ENCODE data around the gene SEL1L3. TPM values are rescaled to one million over a fixed set of nuclear protein-coding genes. Genes with fewer than 3 reads are reported as not detected.

The SEL1L3 gene
- polyA plus RNA-seq, 1 of the 3 experiments (the other 2 are of a cell fraction) = 2.2 TPM

DNA sequence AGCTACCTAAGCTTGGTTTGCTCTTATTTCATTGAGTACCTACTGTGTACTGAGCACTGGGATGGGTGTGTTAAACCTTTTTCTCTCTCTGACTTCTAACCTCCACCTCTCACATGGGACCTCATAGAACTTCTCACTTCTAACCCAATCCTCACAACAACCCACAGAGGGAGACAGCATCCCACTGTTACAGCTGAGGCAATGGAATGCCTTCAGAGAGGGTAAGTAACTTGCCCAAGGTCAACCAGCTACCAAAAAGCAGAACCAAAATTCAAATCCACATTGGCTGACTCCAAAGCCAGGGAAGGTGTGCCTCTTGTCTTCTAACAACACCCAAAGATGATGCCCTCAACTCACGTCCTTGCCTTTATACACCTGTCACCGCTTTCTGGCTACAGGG lies 5.4 kb downstream of the SEL1L3 start:
- TF ChIP-seq FOXM1 (IDR thresholded peaks at IDR 0.05; ENCODE audit: low read depth) = no peak
- TF ChIP-seq RAD21 (IDR thresholded peaks at IDR 0.05; ENCODE audit: low read length) = peak; percentile 31; the same call in 1 of the 2 replicates
- TF ChIP-seq EP300 (IDR thresholded peaks at IDR 0.05; ENCODE audit: borderline replicate concordance in 1 of 2, low read depth in 1 of 2, low read length in 1 of 2) = no peak
- Histone ChIP-seq H3K79me2 (ENCODE audit: insufficient read depth) (no peaks in the 10 kb centered on the region), H3K27me3 (ENCODE audit: insufficient read depth) (no peaks in the 10 kb centered on the region), H3K36me3 (replicated peaks in 1 of 2; ENCODE audit: control insufficient read depth in 1 of 2, insufficient read depth in 2 of 2, low read length in 1 of 2) (no peaks in the 10 kb centered on the region), H3K9me3 (no peaks in the 10 kb centered on the region), H3F3A (replicated peaks; ENCODE audit: insufficient read depth) (no peaks in the 10 kb centered on the region), H4K20me1 (ENCODE audit: insufficient read depth) (no peaks in the 10 kb centered on the region), H3K9ac (no peak overlapping the region), H3K4me3 (ENCODE audit: low read depth in 2 of 2, low read length in 1 of 2) (no peak overlapping the region), H3K27ac (ENCODE audit: low read depth in 2 of 2, low read length in 1 of 2) (no peak overlapping the region), H2AFZ (ENCODE audit: low read depth) (no peak overlapping the region), H3K4me1 (ENCODE audit: control insufficient read depth in 1 of 2, insufficient read depth in 2 of 2, low read depth in 1 of 2, low read length in 1 of 2) (peaks cover 16 to 21% of the 10 kb centered on the region in 2 experiments; a peak in 2 of 4 replicates), H3K9me2 (no peaks in the 10 kb centered on the region), H3K4me2 (no peak overlapping the region)
- WGBS (ENCODE audit: low lambda C conversion rate) = 73% methylated on average over 2 of the region's 2 CpGs
- no peak for DNase-seq
- ChIA-PET CTCF (no interaction called here), POLR2A (no interaction called here)

DNA sequence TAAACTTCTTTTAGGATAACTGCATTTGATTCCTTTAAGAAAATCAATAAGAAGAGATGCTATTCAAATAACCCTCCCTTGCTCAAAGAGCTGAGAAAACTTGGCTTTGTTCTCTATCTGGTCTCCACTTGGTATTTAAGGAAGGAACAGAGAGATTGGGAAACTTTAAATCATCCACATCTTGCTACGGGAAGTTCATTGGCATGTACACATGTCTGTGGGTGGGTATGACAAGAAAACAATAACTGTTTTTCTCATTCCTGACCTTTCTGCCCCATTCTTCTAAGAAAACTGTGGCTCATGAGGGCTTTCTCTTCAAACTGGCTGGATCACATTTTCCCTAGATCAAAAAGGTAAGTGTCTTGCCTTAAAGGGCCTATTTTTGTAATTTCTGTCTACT lies 6.0 kb downstream of the SEL1L3 start:
- CTCF ChIA-PET = no interaction called here
- 91% methylated on average over 1 of the region's 1 CpG for WGBS (ENCODE audit: low lambda C conversion rate)

GRCh38 chr4:25852103-25852502 lies 10.7 kb downstream of the SEL1L3 start:
- no peak for DNase-seq
- Histone ChIP-seq H3K9ac (no peak overlapping the region), H3F3A (replicated peaks; ENCODE audit: insufficient read depth) (no peaks in the 10 kb centered on the region), H3K27me3 (ENCODE audit: insufficient read depth) (no peaks in the 10 kb centered on the region), H3K36me3 (replicated peaks in 1 of 2; ENCODE audit: control insufficient read depth in 1 of 2, insufficient read depth in 2 of 2, low read length in 1 of 2) (no peaks in the 10 kb centered on the region), H3K4me3 (ENCODE audit: low read depth in 2 of 2, low read length in 1 of 2) (no peak overlapping the region), H4K20me1 (ENCODE audit: insufficient read depth) (no peaks in the 10 kb centered on the region), H3K9me2 (no peaks in the 10 kb centered on the region), H3K9me3 (no peaks in the 10 kb centered on the region), H3K79me2 (ENCODE audit: insufficient read depth) (no peaks in the 10 kb centered on the region), H2AFZ (ENCODE audit: low read depth) (no peak overlapping the region), H3K4me1 (ENCODE audit: control insufficient read depth in 1 of 2, insufficient read depth in 2 of 2, low read depth in 1 of 2, low read length in 1 of 2) (peaks cover 2 to 9% of the 10 kb centered on the region in 2 experiments; a peak in 2 of 4 replicates), H3K27ac (ENCODE audit: low read depth in 2 of 2, low read length in 1 of 2) (no peak overlapping the region), H3K4me2 (no peak overlapping the region)
- CTCF ChIA-PET = no interaction called here
- POLR2A ChIA-PET = no interaction called here
- 50% methylated on average over 3 of the region's 3 CpGs for WGBS (ENCODE audit: low lambda C conversion rate)
- no peak for TF ChIP-seq NFIC (IDR thresholded peaks at IDR 0.05; ENCODE audit: borderline replicate concordance)
- no peak for TF ChIP-seq ELF1 (IDR thresholded peaks at IDR 0.05)
- TF ChIP-seq TCF12 (IDR thresholded peaks at IDR 0.05) = no peak
- TF ChIP-seq USF2 (IDR thresholded peaks at IDR 0.05; ENCODE audit: borderline replicate concordance, low read depth, low read length) = no peak
- no peak for TF ChIP-seq USF1 (IDR thresholded peaks at IDR 0.05; ENCODE audit: borderline replicate concordance, low read depth)
- no peak for TF ChIP-seq GATA2 (CRISPR knock-in tag; IDR thresholded peaks at IDR 0.05)
- no peak for TF ChIP-seq POLR2AphosphoS5 (IDR thresholded peaks at IDR 0.05; ENCODE audit: low read depth, low read length)
- no peak for TF ChIP-seq TEAD4 (IDR thresholded peaks at IDR 0.05; ENCODE audit: borderline replicate concordance, insufficient read depth)
- no peak for TF ChIP-seq EP300 (IDR thresholded peaks at IDR 0.05; ENCODE audit: borderline replicate concordance in 1 of 2, low read depth in 1 of 2, low read length in 1 of 2)
- no peak for TF ChIP-seq RCOR1 (IDR thresholded peaks at IDR 0.05; ENCODE audit: low read length)
- TF ChIP-seq SMC3 (IDR thresholded peaks at IDR 0.05; ENCODE audit: low read depth, low read length) = no peak
- TF ChIP-seq, protein P1, sequence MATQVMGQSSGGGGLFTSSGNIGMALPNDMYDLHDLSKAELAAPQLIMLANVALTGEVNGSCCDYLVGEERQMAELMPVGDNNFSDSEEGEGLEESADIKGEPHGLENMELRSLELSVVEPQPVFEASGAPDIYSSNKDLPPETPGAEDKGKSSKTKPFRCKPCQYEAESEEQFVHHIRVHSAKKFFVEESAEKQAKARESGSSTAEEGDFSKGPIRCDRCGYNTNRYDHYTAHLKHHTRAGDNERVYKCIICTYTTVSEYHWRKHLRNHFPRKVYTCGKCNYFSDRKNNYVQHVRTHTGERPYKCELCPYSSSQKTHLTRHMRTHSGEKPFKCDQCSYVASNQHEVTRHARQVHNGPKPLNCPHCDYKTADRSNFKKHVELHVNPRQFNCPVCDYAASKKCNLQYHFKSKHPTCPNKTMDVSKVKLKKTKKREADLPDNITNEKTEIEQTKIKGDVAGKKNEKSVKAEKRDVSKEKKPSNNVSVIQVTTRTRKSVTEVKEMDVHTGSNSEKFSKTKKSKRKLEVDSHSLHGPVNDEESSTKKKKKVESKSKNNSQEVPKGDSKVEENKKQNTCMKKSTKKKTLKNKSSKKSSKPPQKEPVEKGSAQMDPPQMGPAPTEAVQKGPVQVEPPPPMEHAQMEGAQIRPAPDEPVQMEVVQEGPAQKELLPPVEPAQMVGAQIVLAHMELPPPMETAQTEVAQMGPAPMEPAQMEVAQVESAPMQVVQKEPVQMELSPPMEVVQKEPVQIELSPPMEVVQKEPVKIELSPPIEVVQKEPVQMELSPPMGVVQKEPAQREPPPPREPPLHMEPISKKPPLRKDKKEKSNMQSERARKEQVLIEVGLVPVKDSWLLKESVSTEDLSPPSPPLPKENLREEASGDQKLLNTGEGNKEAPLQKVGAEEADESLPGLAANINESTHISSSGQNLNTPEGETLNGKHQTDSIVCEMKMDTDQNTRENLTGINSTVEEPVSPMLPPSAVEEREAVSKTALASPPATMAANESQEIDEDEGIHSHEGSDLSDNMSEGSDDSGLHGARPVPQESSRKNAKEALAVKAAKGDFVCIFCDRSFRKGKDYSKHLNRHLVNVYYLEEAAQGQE (IDR thresholded peaks at IDR 0.05; ENCODE audit: low read depth, low read length) = no peak
- TF ChIP-seq GABPA (IDR thresholded peaks at IDR 0.05; ENCODE audit: low read depth) = no peak

More for the DNA sequence above, 6.0 kb downstream of the SEL1L3 start:
- no peak overlapping the region for H2AFZ ChIP-seq (ENCODE audit: low read depth)
- H3K79me2 ChIP-seq (ENCODE audit: insufficient read depth) = no peaks in the 10 kb centered on the region
- H3K4me2 ChIP-seq = no peak overlapping the region
- H3K9ac ChIP-seq = no peak overlapping the region
- no peaks in the 10 kb centered on the region for H3K36me3 ChIP-seq (replicated peaks in 1 of 2; ENCODE audit: control insufficient read depth in 1 of 2, insufficient read depth in 2 of 2, low read length in 1 of 2)
- H3F3A ChIP-seq (replicated peaks; ENCODE audit: insufficient read depth) = no peaks in the 10 kb centered on the region
- no peaks in the 10 kb centered on the region for H4K20me1 ChIP-seq (ENCODE audit: insufficient read depth)
- no peaks in the 10 kb centered on the region for H3K9me3 ChIP-seq
- no peak overlapping the region for H3K27ac ChIP-seq (ENCODE audit: low read depth in 2 of 2, low read length in 1 of 2)
- H3K27me3 ChIP-seq (ENCODE audit: insufficient read depth) = no peaks in the 10 kb centered on the region
- no peaks in the 10 kb centered on the region for H3K9me2 ChIP-seq
- TF ChIP-seq TCF12 (IDR thresholded peaks at IDR 0.05) (no peak), MAX (IDR thresholded peaks at IDR 0.05; ENCODE audit: low read depth) (no peak), GABPA (IDR thresholded peaks at IDR 0.05; ENCODE audit: low read depth) (no peak), RXRA (IDR thresholded peaks at IDR 0.05; ENCODE audit: borderline replicate concordance, low read depth) (no peak)
- POLR2A ChIA-PET = no interaction called here
- H3K4me3 ChIP-seq (ENCODE audit: low read depth in 2 of 2, low read length in 1 of 2) = no peak overlapping the region
- DNase-seq = no peak
- H3K4me1 ChIP-seq (ENCODE audit: control insufficient read depth in 1 of 2, insufficient read depth in 2 of 2, low read depth in 1 of 2, low read length in 1 of 2) = peaks cover 14 to 21% of the 10 kb centered on the region in 2 experiments; a peak in 2 of 4 replicates
